ENCODE data around the gene SLIT3.

DNA sequence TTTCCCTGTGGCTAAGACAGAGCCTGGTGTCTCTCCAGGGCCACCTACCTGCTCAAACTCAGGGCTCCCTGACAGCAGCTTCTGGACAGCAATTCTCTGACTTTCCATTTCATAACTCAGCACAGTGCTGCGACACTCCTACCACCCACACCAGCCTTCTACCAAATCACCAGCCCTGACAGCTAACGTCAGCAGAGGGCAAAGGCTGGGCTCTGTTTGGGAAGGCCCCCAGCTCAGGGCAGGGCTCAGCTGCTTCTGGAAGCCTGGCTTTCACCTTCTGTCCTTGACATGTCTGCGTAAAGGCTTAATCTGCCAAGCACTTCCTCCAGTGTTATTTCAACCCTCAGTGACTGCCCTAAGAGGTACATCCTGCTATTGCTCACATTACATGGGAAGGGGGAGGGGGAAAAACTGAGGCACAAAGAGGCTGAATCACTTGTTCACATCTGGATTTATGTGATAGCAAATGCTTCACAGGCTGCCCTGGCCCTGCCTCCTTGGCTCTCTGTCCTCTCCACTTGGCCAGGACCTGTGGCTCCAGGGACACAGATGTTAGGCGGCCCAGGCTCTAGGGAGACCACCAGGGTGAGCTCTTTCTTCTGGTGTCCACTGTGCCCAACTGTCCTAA is 619.3 kb downstream of the SLIT3 start:
- TF ChIP-seq, protein P1, sequence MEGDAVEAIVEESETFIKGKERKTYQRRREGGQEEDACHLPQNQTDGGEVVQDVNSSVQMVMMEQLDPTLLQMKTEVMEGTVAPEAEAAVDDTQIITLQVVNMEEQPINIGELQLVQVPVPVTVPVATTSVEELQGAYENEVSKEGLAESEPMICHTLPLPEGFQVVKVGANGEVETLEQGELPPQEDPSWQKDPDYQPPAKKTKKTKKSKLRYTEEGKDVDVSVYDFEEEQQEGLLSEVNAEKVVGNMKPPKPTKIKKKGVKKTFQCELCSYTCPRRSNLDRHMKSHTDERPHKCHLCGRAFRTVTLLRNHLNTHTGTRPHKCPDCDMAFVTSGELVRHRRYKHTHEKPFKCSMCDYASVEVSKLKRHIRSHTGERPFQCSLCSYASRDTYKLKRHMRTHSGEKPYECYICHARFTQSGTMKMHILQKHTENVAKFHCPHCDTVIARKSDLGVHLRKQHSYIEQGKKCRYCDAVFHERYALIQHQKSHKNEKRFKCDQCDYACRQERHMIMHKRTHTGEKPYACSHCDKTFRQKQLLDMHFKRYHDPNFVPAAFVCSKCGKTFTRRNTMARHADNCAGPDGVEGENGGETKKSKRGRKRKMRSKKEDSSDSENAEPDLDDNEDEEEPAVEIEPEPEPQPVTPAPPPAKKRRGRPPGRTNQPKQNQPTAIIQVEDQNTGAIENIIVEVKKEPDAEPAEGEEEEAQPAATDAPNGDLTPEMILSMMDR (conservative IDR thresholded peaks at IDR 0.05; ENCODE audit: low read depth, low read length) = no peak
- TF ChIP-seq EZH2 (IDR thresholded peaks at IDR 0.05; ENCODE audit: low read length, unreplicated experiment) (no peak), EZH2phosphoT487 (IDR thresholded peaks at IDR 0.05; ENCODE audit: borderline replicate concordance, low read length) (no peak)

Data from PC-3 (cell line).